H9 (cell line): ENCODE results near the gene LIN28B. TPM values are rescaled to one million over a fixed set of nuclear protein-coding genes. Genes with fewer than 3 reads are reported as not detected.

Experiments used
- DNase-seq: peaks from one replicate; pipeline ENCODE4 v3.0.0-alpha.2; 2017
- H2AFZ ChIP-seq: one replicate; pipeline ENCODE4 v1.6.1; 2013; ENCODE audit warnings: mild to moderate bottlenecking, low read length, control low read depth, moderate library complexity
- H2AK5ac ChIP-seq: 2 replicates; pipeline ENCODE4 v1.6.1; 2013; ENCODE audit warnings: low read length, control low read depth, mixed read lengths; ENCODE audit not compliant: insufficient read length
- H2BK120ac ChIP-seq: one replicate; pipeline ENCODE4 v1.6.1; 2013; ENCODE audit warnings: low read depth, mild to moderate bottlenecking, low read length, control low read depth, inconsistent platforms; ENCODE audit not compliant: poor library complexity, severe bottlenecking
- H2BK12ac ChIP-seq: 2 replicates; pipeline ENCODE4 v1.6.1; 2013; ENCODE audit warnings: low read length, control low read depth, mixed read lengths, low read depth; ENCODE audit not compliant: insufficient read length
- H2BK15ac ChIP-seq: 2 replicates; pipeline ENCODE4 v1.6.1; 2013; ENCODE audit warnings: low read depth, low read length, control low read depth
- H2BK20ac ChIP-seq: one replicate; pipeline ENCODE4 v1.6.1; 2013; ENCODE audit warnings: low read depth, mild to moderate bottlenecking, low read length, control low read depth, inconsistent platforms; ENCODE audit not compliant: poor library complexity, severe bottlenecking
- H2BK5ac ChIP-seq: 2 replicates; pipeline ENCODE4 v1.6.1; 2013; ENCODE audit warnings: low read length, control low read depth, mixed read lengths; ENCODE audit not compliant: insufficient read length
- H3K14ac ChIP-seq: 2 replicates; pipeline ENCODE4 v1.6.1; 2013; ENCODE audit warnings: low read length, control low read depth; ENCODE audit not compliant: insufficient read depth
- H3K18ac ChIP-seq: 2 replicates; pipeline ENCODE4 v1.6.1; 2013; ENCODE audit warnings: low read depth, mild to moderate bottlenecking, mixed read lengths, low read length, control low read depth; ENCODE audit not compliant: insufficient read length
- H3K23ac ChIP-seq: 2 replicates; pipeline ENCODE4 v1.6.1; 2013; ENCODE audit warnings: low read length, control low read depth, mixed read lengths, low read depth; ENCODE audit not compliant: insufficient read length
- H3K23me2 ChIP-seq: 2 replicates; pipeline ENCODE4 v1.6.1; 2013; ENCODE audit warnings: low read depth, mild to moderate bottlenecking, mixed read lengths, low read length, control low read depth; ENCODE audit not compliant: insufficient read length, poor library complexity, severe bottlenecking
- H3K27ac ChIP-seq: 2 replicates; pipeline ENCODE4 v1.5.1; 2013; ENCODE audit warnings: low read length, control low read depth, mixed read lengths, low read depth; ENCODE audit not compliant: insufficient read length
- H3K27me3 ChIP-seq: 2 replicates; pipeline ENCODE4 v1.6.1; 2013; ENCODE audit warnings: low read length, control low read depth, inconsistent platforms; ENCODE audit not compliant: insufficient read depth
- H3K4ac ChIP-seq: 2 replicates; pipeline ENCODE4 v1.6.1; 2013; ENCODE audit warnings: low read depth, mild to moderate bottlenecking, control low read depth, inconsistent platforms, low read length, moderate library complexity
- H3K4me1 ChIP-seq: 2 replicates; pipeline ENCODE4 v1.6.1; 2013; ENCODE audit warnings: low read length, control low read depth, inconsistent platforms; ENCODE audit not compliant: insufficient read depth
- H3K4me2 ChIP-seq: 2 replicates; pipeline ENCODE4 v1.6.1; 2013; ENCODE audit warnings: low read length, control low read depth, mixed read lengths; ENCODE audit not compliant: insufficient read length, insufficient read depth
- H3K56ac ChIP-seq: 2 replicates; pipeline ENCODE4 v1.6.1; 2013; ENCODE audit warnings: low read depth, mild to moderate bottlenecking, mixed read lengths, low read length, control low read depth; ENCODE audit not compliant: insufficient read length
- H3K79me1 ChIP-seq: 2 replicates; pipeline ENCODE4 v1.6.1; 2013; ENCODE audit warnings: low read depth, mild to moderate bottlenecking, moderate library complexity, low read length, control low read depth, inconsistent platforms; ENCODE audit not compliant: insufficient read depth, poor library complexity, severe bottlenecking
- H3K79me2 ChIP-seq: 2 replicates; pipeline ENCODE4 v1.6.1; 2013; ENCODE audit warnings: low read length, control low read depth, inconsistent platforms; ENCODE audit not compliant: insufficient read depth
- H3K9ac ChIP-seq: 2 replicates; pipeline ENCODE4 v1.6.1; 2013; ENCODE audit warnings: low read length, control low read depth, mixed read lengths; ENCODE audit not compliant: insufficient read length; ENCODE audit errors: extremely low read depth
- H3K9me3 ChIP-seq: one replicate; pipeline ENCODE4 v1.6.1; 2013; ENCODE audit warnings: low read depth, low read length, inconsistent platforms; ENCODE audit not compliant: control insufficient read depth
- H3T11ph ChIP-seq: one replicate; pipeline ENCODE4 v1.6.1; 2013; ENCODE audit warnings: mild to moderate bottlenecking, low read length, control low read depth, inconsistent platforms
- H4K20me1 ChIP-seq: one replicate; pipeline ENCODE4 v1.6.1; 2013; ENCODE audit not compliant: control insufficient read depth, insufficient read length, insufficient read depth
- H4K5ac ChIP-seq: 2 replicates; pipeline ENCODE4 v1.6.1; 2013; ENCODE audit warnings: low read depth, mild to moderate bottlenecking, mixed read lengths, low read length, control low read depth; ENCODE audit not compliant: insufficient read length
- H4K8ac ChIP-seq: replicated peaks from 2 replicates; pipeline ENCODE4 v1.6.1; 2013; ENCODE audit warnings: low read length, control low read depth, mixed read lengths, low read depth; ENCODE audit not compliant: insufficient read length
- H4K91ac ChIP-seq: 2 replicates; pipeline ENCODE4 v1.6.1; 2013; ENCODE audit warnings: low read depth, mild to moderate bottlenecking, moderate library complexity, mixed read lengths, low read length, control low read depth; ENCODE audit not compliant: insufficient read length
- H3K27ac Mint-ChIP-seq, 3 experiments: 2 replicates in 2 of 3; 3 replicates in 1 of 3; pipeline ENCODE4 v1.8.0; 2020 to 2021; ENCODE audit warnings: mixed read lengths in 3 of 3, mild to moderate bottlenecking in 1 of 3, moderate library complexity in 1 of 3
- H3K27me3 Mint-ChIP-seq: 2 replicates; pipeline ENCODE4 v1.8.0; 2021; ENCODE audit warnings: low read depth, mild to moderate bottlenecking, moderate library complexity, mixed read lengths
- H3K36me3 Mint-ChIP-seq, 3 experiments: 2 replicates in 2 of 3; 3 replicates in 1 of 3; pipeline ENCODE4 v1.8.0; 2020 to 2021; ENCODE audit warnings: low read depth in 3 of 3, mixed read lengths in 3 of 3; ENCODE audit not compliant: insufficient read depth in 1 of 3
- H3K4me1 Mint-ChIP-seq, 2 experiments: 2 replicates each; pipeline ENCODE4 v1.8.0; 2020; ENCODE audit warnings: mixed read lengths in 2 of 2
- H3K4me3 Mint-ChIP-seq, 2 experiments: 2 replicates in 1 of 2; 3 replicates in 1 of 2; pipeline ENCODE4 v1.8.0; 2020 to 2021; ENCODE audit warnings: mild to moderate bottlenecking in 2 of 2, mixed read lengths in 2 of 2, moderate library complexity in 1 of 2
- H3K9me3 Mint-ChIP-seq, 2 experiments: 2 replicates in 1 of 2; 3 replicates in 1 of 2; pipeline ENCODE4 v1.8.0; 2020; ENCODE audit warnings: mild to moderate bottlenecking in 2 of 2, mixed read lengths in 2 of 2, moderate library complexity in 1 of 2
- WGBS: extraction: QIAGEN DNeasy Blood & Tissue Kit; methylation state at CpG from one replicate; pipeline ENCODE4 v1.1.7; 2013; ENCODE audit warnings: missing lambda C conversion rate, low lambda C conversion rate, mixed read lengths; ENCODE audit not compliant: insufficient read length; ENCODE audit errors: extremely low coverage; 5-methylcytosine and 5-hydroxymethylcytosine counted together
- total RNA-seq: library from RNA; stranded (reverse); gene quantifications from 2 replicates; pipeline ENCODE4 v1.2.1, GENCODE V29; 2021
- TF ChIP-seq, protein P1 (sequence below): fragments of 200-600 bp; sonication (generic); conservative IDR thresholded peaks from 3 replicates; pipeline ENCODE4 v1.8.0; 2021; ENCODE audit warnings: antibody characterized with exemption, mild to moderate bottlenecking

LIN28B gene
- total RNA-seq, 1 experiment from 2014 or later: 110 TPM

DNA sequence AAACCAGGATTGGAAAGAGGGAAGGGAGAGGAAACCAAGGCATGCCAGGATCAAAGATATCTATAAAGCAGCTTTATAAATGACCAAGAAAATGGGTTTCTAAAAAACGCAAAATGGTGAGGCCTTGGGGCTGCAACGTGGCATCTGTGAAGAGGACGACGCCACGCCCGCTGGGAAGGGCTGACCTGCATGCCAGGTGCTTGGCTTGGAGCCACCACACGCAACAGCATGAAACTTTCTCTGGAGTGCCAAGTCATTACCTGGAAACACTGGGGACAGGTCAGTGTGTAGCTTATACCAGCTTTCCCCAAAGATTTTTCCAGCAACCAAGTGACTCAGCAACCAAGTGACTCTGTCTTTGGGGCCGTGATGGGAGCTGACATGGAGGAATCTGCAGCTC lies 140.4 kb downstream of the LIN28B start:
- no peak overlapping the region for H3K4me2 ChIP-seq
- no peak overlapping the region for H2AK5ac ChIP-seq
- no peak overlapping the region for H4K91ac ChIP-seq
- no peak overlapping the region for H3K56ac ChIP-seq
- no peaks in the 10 kb centered on the region for H3K79me2 ChIP-seq
- no peaks in the 10 kb centered on the region for H3K4me1 ChIP-seq
- Mint-ChIP-seq H3K27ac (no peak overlapping the region), H3K4me3 (no peak overlapping the region; a peak in 1 of 5 replicates), H3K4me1 (no peaks in the 10 kb centered on the region), H3K27me3 (no peaks in the 10 kb centered on the region; the same call in 1 of the 2 replicates), H3K36me3 (0 out of 7 replicates have a peak, but pooled peaks cover 0 to 2% (median 0%) of the 10 kb centered on the region in 3 experiments), H3K9me3 (no peaks in the 10 kb centered on the region)
- H3K27ac ChIP-seq: no peak overlapping the region
- no peak overlapping the region for H2BK120ac ChIP-seq
- H2AFZ ChIP-seq: no peak overlapping the region
- no peaks in the 10 kb centered on the region for H4K20me1 ChIP-seq
- DNase-seq: no peak
- no peak overlapping the region for H3K4ac ChIP-seq
- no peak overlapping the region for H3T11ph ChIP-seq
- H3K79me1 ChIP-seq: no peaks in the 10 kb centered on the region
- H2BK15ac ChIP-seq: no peak overlapping the region
- WGBS: no CpG with 5 or more reads among the region's 8 CpGs
- no peak overlapping the region for H4K5ac ChIP-seq
- H3K9me3 ChIP-seq: no peaks in the 10 kb centered on the region
- no peak overlapping the region for H4K8ac ChIP-seq
- H3K23ac ChIP-seq: no peak overlapping the region
- H3K23me2 ChIP-seq: no peaks in the 10 kb centered on the region
- peaks cover 2% of the 10 kb centered on the region; the same call in 1 of the 2 replicates for H3K27me3 ChIP-seq
- H3K9ac ChIP-seq: no peak overlapping the region
- H3K14ac ChIP-seq: no peak overlapping the region
- no peak overlapping the region for H2BK5ac ChIP-seq
- H3K18ac ChIP-seq: no peak overlapping the region
- TF ChIP-seq, protein P1, sequence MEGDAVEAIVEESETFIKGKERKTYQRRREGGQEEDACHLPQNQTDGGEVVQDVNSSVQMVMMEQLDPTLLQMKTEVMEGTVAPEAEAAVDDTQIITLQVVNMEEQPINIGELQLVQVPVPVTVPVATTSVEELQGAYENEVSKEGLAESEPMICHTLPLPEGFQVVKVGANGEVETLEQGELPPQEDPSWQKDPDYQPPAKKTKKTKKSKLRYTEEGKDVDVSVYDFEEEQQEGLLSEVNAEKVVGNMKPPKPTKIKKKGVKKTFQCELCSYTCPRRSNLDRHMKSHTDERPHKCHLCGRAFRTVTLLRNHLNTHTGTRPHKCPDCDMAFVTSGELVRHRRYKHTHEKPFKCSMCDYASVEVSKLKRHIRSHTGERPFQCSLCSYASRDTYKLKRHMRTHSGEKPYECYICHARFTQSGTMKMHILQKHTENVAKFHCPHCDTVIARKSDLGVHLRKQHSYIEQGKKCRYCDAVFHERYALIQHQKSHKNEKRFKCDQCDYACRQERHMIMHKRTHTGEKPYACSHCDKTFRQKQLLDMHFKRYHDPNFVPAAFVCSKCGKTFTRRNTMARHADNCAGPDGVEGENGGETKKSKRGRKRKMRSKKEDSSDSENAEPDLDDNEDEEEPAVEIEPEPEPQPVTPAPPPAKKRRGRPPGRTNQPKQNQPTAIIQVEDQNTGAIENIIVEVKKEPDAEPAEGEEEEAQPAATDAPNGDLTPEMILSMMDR: no peak
- no peak overlapping the region for H2BK20ac ChIP-seq
- H2BK12ac ChIP-seq: no peak overlapping the region
